ENCODE results near the gene ATF7IP2. TPM values are rescaled to one million over a fixed set of nuclear protein-coding genes. Genes with fewer than 3 reads are reported as not detected.
A peak's percentile ranks its signal among the peaks of the same experiment; 100 is the strongest.
"Not testable (repeated sequence)": the region's sequence is repeated elsewhere in the genome, so short reads cannot be mapped to it uniquely, and the experiment has no call there.

The ATF7IP2 gene, protein sequence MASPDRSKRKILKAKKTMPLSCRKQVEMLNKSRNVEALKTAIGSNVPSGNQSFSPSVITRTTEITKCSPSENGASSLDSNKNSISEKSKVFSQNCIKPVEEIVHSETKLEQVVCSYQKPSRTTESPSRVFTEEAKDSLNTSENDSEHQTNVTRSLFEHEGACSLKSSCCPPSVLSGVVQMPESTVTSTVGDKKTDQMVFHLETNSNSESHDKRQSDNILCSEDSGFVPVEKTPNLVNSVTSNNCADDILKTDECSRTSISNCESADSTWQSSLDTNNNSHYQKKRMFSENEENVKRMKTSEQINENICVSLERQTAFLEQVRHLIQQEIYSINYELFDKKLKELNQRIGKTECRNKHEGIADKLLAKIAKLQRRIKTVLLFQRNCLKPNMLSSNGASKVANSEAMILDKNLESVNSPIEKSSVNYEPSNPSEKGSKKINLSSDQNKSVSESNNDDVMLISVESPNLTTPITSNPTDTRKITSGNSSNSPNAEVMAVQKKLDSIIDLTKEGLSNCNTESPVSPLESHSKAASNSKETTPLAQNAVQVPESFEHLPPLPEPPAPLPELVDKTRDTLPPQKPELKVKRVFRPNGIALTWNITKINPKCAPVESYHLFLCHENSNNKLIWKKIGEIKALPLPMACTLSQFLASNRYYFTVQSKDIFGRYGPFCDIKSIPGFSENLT
- total RNA-seq = 10 to 100 TPM; 23.7 to 25.8 TPM

- H3K4me3 Mint-ChIP-seq = peak within 1 kb of the TSS; percentile 96
- no peaks in the 10 kb centered on the region for H3K27me3 Mint-ChIP-seq
- peaks cover 41% of the 10 kb centered on the region for H3K36me3 Mint-ChIP-seq (ENCODE audit: low read depth)
- H3K9me3 Mint-ChIP-seq = no peaks in the 10 kb centered on the region
- H3K27ac Mint-ChIP-seq = peak within 1 kb of the TSS; percentile 97
- peaks cover 23% of the 10 kb centered on the region for H3K4me1 Mint-ChIP-seq
- peak; percentile 99 for ATAC-seq (replicated peaks)
These were observed at the start of gene ATF7IP2 for GRCh38 chr16:10385725-10386516. TSS of gene ATF7IP2 (plus strand) at chr16:10386061. CDS start at chr16:10430621, 44,560 bp downstream.

GRCh38 chr16:10338426-10338825 lies 47.4 kb upstream of the ATF7IP2 start:
- no peak for ATAC-seq (replicated peaks)
- Mint-ChIP-seq H3K36me3 (ENCODE audit: low read depth) (no peaks in the 10 kb centered on the region), H3K27ac (no peak overlapping the region), H3K9me3 (peaks cover 14% of the 10 kb centered on the region), H3K4me1 (peaks cover 4% of the 10 kb centered on the region), H3K4me3 (no peak overlapping the region), H3K27me3 (no peaks in the 10 kb centered on the region)

DNA sequence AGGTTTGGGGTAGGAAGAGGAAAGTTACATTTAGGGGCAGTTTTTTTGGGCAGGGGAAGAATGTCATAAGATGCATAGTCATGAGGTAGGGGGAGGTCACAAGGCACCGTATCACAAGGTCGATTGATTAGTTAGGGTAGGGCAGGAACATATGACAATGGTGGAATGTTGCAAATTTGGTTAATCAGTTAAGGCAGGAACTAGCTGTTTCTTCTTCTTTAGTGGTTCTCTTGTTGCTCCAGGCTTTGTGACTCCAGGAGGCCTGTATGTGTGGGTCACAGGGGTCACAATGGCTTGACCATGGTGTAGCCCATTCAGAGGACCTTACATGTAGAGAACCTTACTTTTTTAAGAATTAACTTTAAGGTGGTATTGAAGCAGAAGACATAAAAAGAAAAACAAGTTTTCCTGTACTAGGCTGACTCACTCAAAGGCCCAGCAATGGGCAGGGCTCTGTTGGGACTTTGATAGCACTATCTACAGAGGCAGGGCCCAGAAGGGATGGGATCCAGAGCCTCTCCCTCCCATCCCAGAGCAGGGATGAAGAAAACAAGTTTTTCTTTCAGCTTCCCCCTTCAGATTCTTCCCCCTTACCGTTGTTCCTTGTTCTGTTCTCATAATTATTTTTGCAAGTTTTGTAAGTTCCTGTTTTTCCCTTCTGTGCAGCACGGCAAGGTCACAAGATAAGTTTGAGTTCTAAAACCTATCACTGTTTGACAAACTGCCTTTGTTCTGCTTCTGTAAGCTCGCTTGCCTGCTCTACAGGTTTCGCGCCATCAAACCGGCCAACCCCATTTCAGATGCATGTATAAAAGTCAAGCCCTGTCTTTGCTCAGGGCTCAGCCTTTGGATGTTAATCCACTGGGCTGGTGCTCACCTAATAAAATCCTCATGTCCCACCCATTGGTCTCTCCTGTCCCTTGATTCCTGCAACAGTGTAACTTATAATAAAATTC lies 45.8 kb upstream of the ATF7IP2 start:
- no peaks in the 10 kb centered on the region for H3K27me3 Mint-ChIP-seq
- no peak overlapping the region for H3K27ac Mint-ChIP-seq
- no peak overlapping the region for H3K4me3 Mint-ChIP-seq
- no peak for ATAC-seq (replicated peaks)
- peaks cover 14% of the 10 kb centered on the region for H3K9me3 Mint-ChIP-seq
- H3K36me3 Mint-ChIP-seq (ENCODE audit: low read depth) = no peaks in the 10 kb centered on the region
- no peaks in the 10 kb centered on the region for H3K4me1 Mint-ChIP-seq

DNA sequence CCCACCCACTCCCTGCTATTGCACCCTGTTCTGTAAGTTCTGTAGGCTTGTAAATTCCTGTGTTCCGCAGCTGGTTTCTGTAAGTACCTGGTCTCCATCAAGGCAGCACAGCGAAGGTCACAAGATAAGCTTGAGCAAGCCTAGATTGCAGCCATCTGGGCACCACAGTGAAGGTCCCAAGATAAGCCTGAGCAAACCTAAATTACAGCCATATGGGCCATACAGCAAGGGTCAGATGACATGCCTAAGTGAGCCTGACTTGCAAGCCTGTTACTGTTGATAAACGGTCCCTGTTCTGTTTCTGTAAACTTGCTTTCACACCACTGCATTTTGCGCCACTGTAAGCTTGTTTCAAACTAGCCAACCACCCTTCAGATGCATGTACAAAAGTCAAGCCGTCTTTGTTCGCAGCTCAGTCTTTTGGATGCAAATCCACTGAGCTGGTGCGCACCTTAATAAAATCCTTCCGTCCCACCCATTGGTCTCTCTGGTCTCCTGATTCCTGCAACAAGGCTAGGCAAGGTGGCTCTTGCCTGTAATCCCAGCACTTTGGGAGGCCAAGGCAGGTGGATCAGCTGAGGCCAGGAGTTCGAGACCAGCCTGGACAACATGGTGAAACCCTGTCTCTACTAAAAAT lies 42.6 kb upstream of the ATF7IP2 start:
- Mint-ChIP-seq H3K9me3 (peaks cover 19% of the 10 kb centered on the region), H3K4me3 (no peak overlapping the region), H3K27me3 (no peaks in the 10 kb centered on the region), H3K27ac (no peak overlapping the region), H3K4me1 (no peaks in the 10 kb centered on the region), H3K36me3 (ENCODE audit: low read depth) (no peaks in the 10 kb centered on the region)
- no peak for ATAC-seq (replicated peaks)

DNA sequence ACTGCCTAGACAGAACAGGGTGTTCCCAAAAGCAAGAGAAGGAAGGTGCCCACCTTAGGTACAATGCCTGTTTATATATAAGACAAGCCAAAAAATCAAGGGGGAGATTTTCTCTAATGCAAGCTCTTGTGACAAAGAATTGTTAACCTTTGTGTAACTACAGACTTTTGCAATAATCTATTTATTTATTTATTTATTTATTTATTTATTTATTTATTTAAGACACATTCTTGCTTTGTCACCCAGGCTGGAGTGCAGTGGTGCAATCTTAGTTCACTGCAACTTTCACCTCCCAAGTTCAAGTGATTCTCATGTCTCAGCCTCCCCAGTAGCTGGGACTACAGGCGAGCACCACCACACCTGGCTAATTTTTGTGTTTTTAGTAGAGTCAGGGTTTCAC lies 41.2 kb upstream of the ATF7IP2 start:
- H3K4me3 Mint-ChIP-seq; H3K27ac Mint-ChIP-seq; H3K27me3 Mint-ChIP-seq; ATAC-seq (replicated peaks); H3K36me3 Mint-ChIP-seq (ENCODE audit: low read depth); H3K4me1 Mint-ChIP-seq: not testable (repeated sequence)
- H3K9me3 Mint-ChIP-seq = peaks cover 15% of the 10 kb centered on the region

DNA sequence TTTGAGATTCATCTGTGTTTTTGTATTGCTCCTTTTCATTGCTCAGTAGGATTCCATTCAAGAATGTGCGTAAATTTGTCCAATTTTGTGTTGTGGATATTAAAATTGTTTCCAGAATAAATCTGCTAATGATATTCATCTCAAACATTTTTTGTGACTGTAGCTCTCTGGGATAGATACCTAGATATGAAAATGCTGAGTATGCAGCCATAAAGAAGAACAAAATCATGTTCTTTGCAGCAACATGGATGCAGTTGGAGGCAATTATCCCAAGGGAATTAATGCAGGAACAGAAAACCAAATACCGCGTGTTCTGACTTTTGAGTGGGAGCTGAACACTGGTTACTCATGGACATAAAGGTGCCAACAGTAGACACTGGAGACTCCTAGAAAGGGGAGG lies 40.2 kb upstream of the ATF7IP2 start:
- no peaks in the 10 kb centered on the region for H3K4me1 Mint-ChIP-seq
- H3K36me3 Mint-ChIP-seq (ENCODE audit: low read depth) = no peaks in the 10 kb centered on the region
- H3K27me3 Mint-ChIP-seq = no peaks in the 10 kb centered on the region
- no peak overlapping the region for H3K27ac Mint-ChIP-seq
- H3K4me3 Mint-ChIP-seq = no peak overlapping the region
- no peak for ATAC-seq (replicated peaks)
- H3K9me3 Mint-ChIP-seq = peaks cover 10% of the 10 kb centered on the region

GRCh38 chr16:10349851-10350250 lies 36.0 kb upstream of the ATF7IP2 start:
- ATAC-seq (replicated peaks) = no peak

GRCh38 chr16:10352262-10352661 lies 33.6 kb upstream of the ATF7IP2 start:
- no peaks in the 10 kb centered on the region for H3K36me3 Mint-ChIP-seq (ENCODE audit: low read depth)
- no peaks in the 10 kb centered on the region for H3K9me3 Mint-ChIP-seq
- no peak overlapping the region for H3K4me3 Mint-ChIP-seq
- no peaks in the 10 kb centered on the region for H3K27me3 Mint-ChIP-seq
- ATAC-seq (replicated peaks) = no peak
- no peak overlapping the region for H3K27ac Mint-ChIP-seq
- H3K4me1 Mint-ChIP-seq = no peaks in the 10 kb centered on the region

More at GRCh38 chr16:10349851-10350250, 36.0 kb upstream of the ATF7IP2 start:
- peaks cover 4% of the 10 kb centered on the region for H3K9me3 Mint-ChIP-seq
- no peaks in the 10 kb centered on the region for H3K4me1 Mint-ChIP-seq
- H3K27ac Mint-ChIP-seq = no peak overlapping the region
- no peaks in the 10 kb centered on the region for H3K36me3 Mint-ChIP-seq (ENCODE audit: low read depth)
- no peak overlapping the region for H3K4me3 Mint-ChIP-seq
- no peaks in the 10 kb centered on the region for H3K27me3 Mint-ChIP-seq

DNA sequence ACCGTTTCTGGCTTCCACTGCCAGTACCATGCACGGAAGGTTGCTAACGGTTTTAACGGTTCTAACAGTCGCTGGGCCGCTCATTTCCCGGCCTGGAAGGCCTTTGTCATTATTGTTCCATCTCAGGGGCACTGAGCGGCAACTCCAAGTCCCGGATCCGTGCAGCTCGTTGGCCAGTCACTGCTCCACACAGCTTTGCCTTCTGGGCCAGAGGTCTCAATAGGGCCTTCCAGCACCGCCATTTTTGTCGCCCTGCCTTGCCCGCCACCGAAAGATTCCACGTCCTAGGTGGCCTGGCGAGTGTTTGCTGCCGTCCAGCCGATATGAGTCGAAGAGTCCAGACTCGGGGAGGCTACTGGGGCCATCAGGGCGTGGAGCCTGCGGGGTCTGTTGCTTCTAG lies 30.3 kb upstream of the ATF7IP2 start:
- Mint-ChIP-seq H3K27me3 (no peaks in the 10 kb centered on the region), H3K4me3 (no peak overlapping the region), H3K4me1 (no peaks in the 10 kb centered on the region), H3K9me3 (no peaks in the 10 kb centered on the region), H3K27ac (no peak overlapping the region), H3K36me3 (ENCODE audit: low read depth) (no peaks in the 10 kb centered on the region)
- no peak for ATAC-seq (replicated peaks)

- Mint-ChIP-seq H3K36me3 (ENCODE audit: low read depth) (no peaks in the 10 kb centered on the region), H3K4me3 (no peak overlapping the region), H3K27ac (no peak overlapping the region), H3K9me3 (no peaks in the 10 kb centered on the region), H3K4me1 (peaks cover 4% of the 10 kb centered on the region), H3K27me3 (no peaks in the 10 kb centered on the region)
- ATAC-seq (replicated peaks) = no peak
These were observed 28.7 kb upstream of the ATF7IP2 start for GRCh38 chr16:10356870-10357842.

DNA sequence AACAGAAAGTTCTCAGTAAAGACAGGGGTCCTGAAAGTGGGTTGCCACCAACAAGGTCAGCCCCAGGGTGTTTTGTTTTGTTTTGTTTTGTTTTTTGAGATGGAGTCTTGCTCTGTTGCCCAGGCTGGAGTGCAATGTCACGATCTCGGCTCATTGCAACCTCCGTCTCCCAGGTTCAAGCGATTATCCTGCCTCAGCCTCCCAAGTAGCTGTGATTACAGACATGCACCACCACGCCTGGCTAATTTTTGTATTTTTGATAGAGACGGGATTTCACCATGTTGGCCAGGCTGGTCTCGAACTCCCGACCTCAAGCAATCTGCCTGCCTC lies 24.1 kb upstream of the ATF7IP2 start:
- not testable (repeated sequence) for ATAC-seq (replicated peaks); H3K27me3 Mint-ChIP-seq; H3K4me1 Mint-ChIP-seq; H3K36me3 Mint-ChIP-seq (ENCODE audit: low read depth); H3K9me3 Mint-ChIP-seq
- peak overlapping the region; percentile 34 for H3K4me3 Mint-ChIP-seq
- H3K27ac Mint-ChIP-seq = peak overlapping the region; percentile 51

- peak overlapping the region; percentile 51 for H3K27ac Mint-ChIP-seq
- peaks cover 7% of the 10 kb centered on the region for H3K4me1 Mint-ChIP-seq
- peak overlapping the region; percentile 34 for H3K4me3 Mint-ChIP-seq
- H3K27me3 Mint-ChIP-seq = no peaks in the 10 kb centered on the region
- no peaks in the 10 kb centered on the region for H3K36me3 Mint-ChIP-seq (ENCODE audit: low read depth)
- ATAC-seq (replicated peaks) = peak; percentile 49
- no peaks in the 10 kb centered on the region for H3K9me3 Mint-ChIP-seq
These were observed 23.6 kb upstream of the ATF7IP2 start for GRCh38 chr16:10362077-10362863.

Measured in activated T-helper 17 cell treated with anti-CD3 and anti-CD28 coated beads, Interleukin-2, amount 50 U/mL, for 72 hours (primary cell).